OCI-LY7 (cell line): Measurements from ENCODE around the gene PET100. TPM values are rescaled to one million over a fixed set of nuclear protein-coding genes. Genes with fewer than 3 reads are reported as not detected.

Source experiments
- BruUV-seq: library from RNA; stranded (reverse); fragments of 400-500 nt; replicated peaks from 2 replicates; lab custom pipeline; 2021; lab: Mats Ljungman, UMichigan
- CTCF ChIA-PET: fragments of 300-600 bp; sonication (Branson Sonifier 250); formaldehyde crosslinking; loops from one replicate; lab custom pipeline; 2022; ENCODE audit warnings: antibody characterized with exemption; ENCODE audit not compliant: unreplicated experiment; lab: Charles Lee
- POLR2A ChIA-PET: fragments of 300-600 bp; sonication (Branson Sonifier 250); formaldehyde crosslinking; loops from one replicate; lab custom pipeline; 2022; ENCODE audit warnings: antibody characterized with exemption; lab: Charles Lee
- DNase-seq: peaks from one replicate; pipeline ENCODE4 v3.0.0-alpha.2; 2015; ENCODE audit warnings: low spot score
- H2AFZ ChIP-seq: fragments of 200-600 bp; sonication (generic), shearing (Covaris generic); 2 replicates; pipeline ENCODE4 v1.6.1; 2014; ENCODE audit warnings: mild to moderate bottlenecking, antibody characterized with exemption, low read length, moderate library complexity
- H3K27ac ChIP-seq: fragments of 200-600 bp; sonication (generic); 2 replicates; pipeline ENCODE4 v1.5.1; 2014; ENCODE audit warnings: mixed run types, low read depth, mild to moderate bottlenecking, moderate library complexity, low read length, inconsistent platforms; ENCODE audit not compliant: poor library complexity, severe bottlenecking
- H3K36me3 ChIP-seq: fragments of 200-600 bp; sonication (generic); 2 replicates; pipeline ENCODE4 v1.6.1; 2014; ENCODE audit warnings: mild to moderate bottlenecking, antibody characterized with exemption, low read length, moderate library complexity, mixed read lengths; ENCODE audit not compliant: insufficient read depth
- H3K4me1 ChIP-seq: fragments of 200-600 bp; sonication (generic); 2 replicates; pipeline ENCODE4 v1.5.1; 2014; ENCODE audit warnings: mild to moderate bottlenecking, low read length; ENCODE audit not compliant: insufficient read depth, poor library complexity, severe bottlenecking
- H3K4me2 ChIP-seq: fragments of 200-600 bp; sonication (generic); 2 replicates; pipeline ENCODE4 v1.6.1; 2014; ENCODE audit warnings: mild to moderate bottlenecking, low read length
- H3K4me3 ChIP-seq: fragments of 200-600 bp; sonication (generic); 2 replicates; pipeline ENCODE4 v1.5.1; 2014; ENCODE audit warnings: mild to moderate bottlenecking, low read depth, low read length; ENCODE audit not compliant: poor library complexity, severe bottlenecking
- H3K79me2 ChIP-seq: fragments of 200-600 bp; sonication (generic); 2 replicates; pipeline ENCODE4 v1.6.1; 2016; ENCODE audit warnings: low read depth, mild to moderate bottlenecking, low read length, moderate library complexity, mixed read lengths; ENCODE audit not compliant: insufficient read depth
- H3K9me2 ChIP-seq: fragments of 200-600 bp; sonication (generic); 2 replicates; pipeline ENCODE4 v1.6.1; 2016; ENCODE audit warnings: mild to moderate bottlenecking, low read length, mixed read lengths; ENCODE audit not compliant: insufficient read depth
- H3K9me3 ChIP-seq: fragments of 200-600 bp; sonication (generic); 2 replicates; pipeline ENCODE4 v1.6.1; 2014; ENCODE audit warnings: mild to moderate bottlenecking, mixed run types, low read length, mixed read lengths
- H4K20me1 ChIP-seq: fragments of 200-600 bp; sonication (generic); 2 replicates; pipeline ENCODE4 v1.6.1; 2014; ENCODE audit warnings: mild to moderate bottlenecking, antibody characterized with exemption, low read length, moderate library complexity, mixed read lengths; ENCODE audit not compliant: insufficient read depth
- EZH2phosphoT487 ChIP-seq: fragments of 200-600 bp; sonication (generic); IDR thresholded peaks from 2 replicates; pipeline ENCODE4 v1.6.1; 2018; ENCODE audit warnings: low read depth, borderline replicate concordance, mild to moderate bottlenecking, mixed run types, antibody characterized with exemption, low read length, moderate library complexity, mixed read lengths
- intact Hi-C: fragments of 100-400 bp; cut with micrococcal nuclease; formaldehyde crosslinking; loops from one replicate; pipeline ENCODE4 v1.10.0; 2022; ENCODE audit not compliant: unreplicated experiment
- total RNA-seq, 2 experiments: library from RNA; depleted of rRNA in 1 of 2; stranded (reverse); fragments of >200 nt in 1 of 2; shearing (Covaris generic) in 1 of 2; gene quantifications; 2 replicates each; pipeline ENCODE4 v1.2.3, GENCODE V29; 2014 to 2022
- TF ChIP-seq, protein P1 (sequence below): fragments of 200-600 bp; sonication (generic); conservative IDR thresholded peaks from 2 replicates; pipeline ENCODE4 v1.5.1; 2014; ENCODE audit warnings: mild to moderate bottlenecking, antibody characterized with exemption, low read length, moderate library complexity, mixed read lengths

Gene PET100
- total RNA-seq, 2 experiments from 2014 or later: 48.8 to 118 TPM

DNA sequence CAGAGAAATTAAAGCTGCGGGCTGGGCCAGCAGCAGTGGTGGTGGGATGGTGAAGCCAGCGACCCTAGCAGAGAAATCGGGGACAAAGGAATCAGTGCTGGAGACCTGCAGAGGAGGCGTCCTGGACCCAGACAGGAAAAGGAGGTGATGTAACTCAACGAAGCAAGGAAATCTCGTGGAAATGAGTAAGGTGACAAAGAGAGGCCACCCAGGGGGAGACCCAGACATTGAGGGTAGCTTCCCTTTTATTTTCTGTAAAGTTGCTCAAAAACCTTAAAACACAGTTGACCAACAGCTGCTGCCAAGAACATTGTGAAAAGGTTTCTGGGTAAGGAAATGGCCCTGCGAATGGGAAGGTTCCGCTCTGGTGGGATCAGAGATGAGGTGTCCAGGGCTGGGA, 26.0 kb downstream of the PET100 start:
- no peak overlapping the region for H3K4me2 ChIP-seq
- H3K9me2 ChIP-seq: no peaks in the 10 kb centered on the region
- peaks cover 12% of the 10 kb centered on the region for H3K4me1 ChIP-seq
- no peaks in the 10 kb centered on the region for H3K36me3 ChIP-seq
- no peaks in the 10 kb centered on the region for H3K79me2 ChIP-seq
- no peak for DNase-seq
- intact Hi-C loops: no loop called here
- no peak overlapping the region for H3K27ac ChIP-seq
- H2AFZ ChIP-seq: no peak overlapping the region
- no peaks in the 10 kb centered on the region for H3K9me3 ChIP-seq
- BruUV-seq: no TSS peak
- TF ChIP-seq EZH2phosphoT487: no peak
- H3K4me3 ChIP-seq: no peak overlapping the region
- POLR2A ChIA-PET: no interaction called here
- CTCF ChIA-PET: no interaction called here
- no peaks in the 10 kb centered on the region for H4K20me1 ChIP-seq

DNA sequence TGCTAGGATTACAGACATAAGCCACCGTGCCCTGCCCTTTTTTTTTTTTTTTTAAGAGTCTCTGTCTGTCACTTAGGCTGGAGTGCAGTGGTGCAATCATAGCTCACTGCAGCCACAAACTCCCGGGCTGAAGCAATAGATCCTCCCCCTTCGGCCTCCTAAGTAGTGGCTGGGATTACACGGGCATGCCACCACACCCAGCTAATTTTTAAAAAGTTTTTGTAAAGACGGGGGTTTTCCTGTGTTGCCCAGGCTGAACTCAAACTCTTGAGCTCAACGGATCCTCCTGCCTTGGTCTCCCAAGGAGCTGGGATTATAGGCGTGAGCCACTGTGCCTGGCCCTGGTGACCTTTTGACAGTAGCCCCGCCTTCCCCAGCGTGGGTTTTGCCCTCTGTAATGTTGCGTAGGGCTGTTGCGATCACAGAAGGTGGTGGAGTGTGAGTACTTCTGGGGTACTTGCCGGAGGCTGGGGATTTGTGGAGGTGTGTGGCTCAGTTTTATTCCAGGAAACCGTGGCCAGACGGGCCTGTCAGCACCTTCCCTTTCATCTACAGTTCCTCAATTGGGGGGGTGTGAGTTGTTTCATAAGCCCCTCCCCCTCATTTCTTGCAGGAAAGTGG, 27.6 kb downstream of the PET100 start:
- DNase-seq: no peak
- CTCF ChIA-PET: no interaction called here
- Histone ChIP-seq H3K36me3 (no peaks in the 10 kb centered on the region), H3K9me3 (no peaks in the 10 kb centered on the region), H3K9me2 (no peaks in the 10 kb centered on the region), H3K4me2 (no peak overlapping the region), H3K4me3 (no peak overlapping the region), H3K79me2 (no peaks in the 10 kb centered on the region), H2AFZ (peak overlapping the region; percentile 40; the same call in 1 of the 2 replicates), H4K20me1 (no peaks in the 10 kb centered on the region), H3K27ac (no peak overlapping the region), H3K4me1 (peaks cover 11% of the 10 kb centered on the region)
- intact Hi-C loops: no loop called here
- TF ChIP-seq, protein P1, sequence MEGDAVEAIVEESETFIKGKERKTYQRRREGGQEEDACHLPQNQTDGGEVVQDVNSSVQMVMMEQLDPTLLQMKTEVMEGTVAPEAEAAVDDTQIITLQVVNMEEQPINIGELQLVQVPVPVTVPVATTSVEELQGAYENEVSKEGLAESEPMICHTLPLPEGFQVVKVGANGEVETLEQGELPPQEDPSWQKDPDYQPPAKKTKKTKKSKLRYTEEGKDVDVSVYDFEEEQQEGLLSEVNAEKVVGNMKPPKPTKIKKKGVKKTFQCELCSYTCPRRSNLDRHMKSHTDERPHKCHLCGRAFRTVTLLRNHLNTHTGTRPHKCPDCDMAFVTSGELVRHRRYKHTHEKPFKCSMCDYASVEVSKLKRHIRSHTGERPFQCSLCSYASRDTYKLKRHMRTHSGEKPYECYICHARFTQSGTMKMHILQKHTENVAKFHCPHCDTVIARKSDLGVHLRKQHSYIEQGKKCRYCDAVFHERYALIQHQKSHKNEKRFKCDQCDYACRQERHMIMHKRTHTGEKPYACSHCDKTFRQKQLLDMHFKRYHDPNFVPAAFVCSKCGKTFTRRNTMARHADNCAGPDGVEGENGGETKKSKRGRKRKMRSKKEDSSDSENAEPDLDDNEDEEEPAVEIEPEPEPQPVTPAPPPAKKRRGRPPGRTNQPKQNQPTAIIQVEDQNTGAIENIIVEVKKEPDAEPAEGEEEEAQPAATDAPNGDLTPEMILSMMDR: no peak
- TF ChIP-seq EZH2phosphoT487: no peak
- BruUV-seq: no TSS peak
- POLR2A ChIA-PET: no interaction called here

DNA sequence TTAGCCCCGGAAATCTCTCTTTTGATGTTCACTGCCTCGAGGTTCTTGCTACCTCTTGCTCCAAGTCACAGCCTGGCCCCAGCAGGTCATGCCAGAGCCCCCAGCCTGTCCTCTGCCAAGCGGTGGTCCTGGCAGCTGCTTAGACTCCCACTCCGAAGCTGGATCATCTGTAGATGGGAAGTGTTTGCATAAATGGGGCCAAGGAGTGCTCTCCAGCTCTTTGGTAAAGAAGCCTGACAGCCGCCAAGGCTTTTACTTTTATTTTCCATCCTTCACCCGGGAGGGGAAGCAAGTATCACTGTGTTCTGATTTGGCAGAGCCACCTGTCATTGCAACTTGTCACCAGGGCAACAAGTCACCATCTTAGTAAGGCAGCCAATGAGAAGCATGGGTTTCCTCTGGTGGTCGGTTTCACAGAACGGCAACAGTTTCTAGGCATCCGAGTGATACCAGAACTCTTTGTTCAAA, 28.7 kb downstream of the PET100 start:
- intact Hi-C loops: no loop called here
- H3K27ac ChIP-seq: peak overlapping the region; percentile 24
- H3K9me3 ChIP-seq: no peaks in the 10 kb centered on the region
- POLR2A ChIA-PET: no interaction called here
- peaks cover 9% of the 10 kb centered on the region for H3K4me1 ChIP-seq
- H2AFZ ChIP-seq: peak overlapping the region; percentile 93
- H3K36me3 ChIP-seq: no peaks in the 10 kb centered on the region
- BruUV-seq: no TSS peak
- H4K20me1 ChIP-seq: no peaks in the 10 kb centered on the region
- peak overlapping the region; percentile 52 for H3K4me3 ChIP-seq
- peak overlapping the region; percentile 69 for H3K4me2 ChIP-seq
- CTCF ChIA-PET: no interaction called here
- H3K79me2 ChIP-seq: no peaks in the 10 kb centered on the region
- no peaks in the 10 kb centered on the region for H3K9me2 ChIP-seq
- TF ChIP-seq, protein P1: no peak
- no peak for TF ChIP-seq EZH2phosphoT487
- DNase-seq: peak; percentile 78
